Right lobe of liver (tissue), 4 donors: ENCODE results near the gene NARS2.

Experiments used
- CTCF ChIP-seq, 4 donors: fragments of 200-600 bp in 3 of 4; fragments of 450-650 bp in 1 of 4; IDR thresholded peaks; one replicate each; pipeline versions ENCODE4 v1.5.1 to v1.8.0; 2016 to 2022; ENCODE audit warnings: antibody characterized with exemption in 4 of 4, mild to moderate bottlenecking in 2 of 4
- POLR2A ChIP-seq: fragments of 450-650 bp; IDR thresholded peaks from one replicate; pipeline ENCODE4 v1.6.1; 2017; ENCODE audit warnings: antibody characterized with exemption, mild to moderate bottlenecking
- donor health status: DM: no; HTN: no; CAD: no.
- donor health status: DM: no; HTN: no; CAD: no.
- donor health status: DM: no; HTN: yes; CAD: no.

- TF ChIP-seq CTCF (IDR thresholded peaks at IDR 0.05) = no peak
- no peak for TF ChIP-seq POLR2A
These were observed 179.1 kb downstream of the NARS2 start for GRCh38 chr11:78395597-78395996.
